Measurements from ENCODE around the gene FSTL5. TPM values are rescaled to one million over a fixed set of nuclear protein-coding genes. Genes with fewer than 3 reads are reported as not detected.

Gene FSTL5
- total RNA-seq, 1 donor from 2014 or later, result not detected

DNA sequence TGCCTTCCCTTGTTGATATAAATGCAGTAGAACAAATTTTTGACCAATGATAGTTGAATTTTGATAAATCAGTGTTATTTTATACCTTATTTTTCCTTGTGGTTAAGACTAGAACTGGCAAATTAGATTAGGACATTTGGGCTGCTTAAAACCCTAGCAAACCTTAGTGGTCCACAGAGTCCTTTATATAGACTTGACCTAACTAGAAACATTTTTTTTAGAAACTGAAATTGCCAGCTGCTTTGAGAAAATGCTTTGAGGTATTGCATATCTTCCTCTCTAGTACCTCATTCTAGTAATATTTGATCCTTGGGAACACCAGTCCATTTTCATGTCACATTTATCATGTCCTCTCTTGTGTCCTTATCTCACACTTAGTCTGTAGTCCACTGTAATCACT is 580.3 kb downstream of the FSTL5 start:
- H3K27ac ChIP-seq, result no peak overlapping the region
- H3K36me3 ChIP-seq, result no peaks in the 10 kb centered on the region
- no peak for ATAC-seq
- H3K27me3 ChIP-seq (ENCODE audit: low read depth), result no peaks in the 10 kb centered on the region
- no peaks in the 10 kb centered on the region for H3K9me3 ChIP-seq
- no peak for DNase-seq
- TF ChIP-seq, protein P1, sequence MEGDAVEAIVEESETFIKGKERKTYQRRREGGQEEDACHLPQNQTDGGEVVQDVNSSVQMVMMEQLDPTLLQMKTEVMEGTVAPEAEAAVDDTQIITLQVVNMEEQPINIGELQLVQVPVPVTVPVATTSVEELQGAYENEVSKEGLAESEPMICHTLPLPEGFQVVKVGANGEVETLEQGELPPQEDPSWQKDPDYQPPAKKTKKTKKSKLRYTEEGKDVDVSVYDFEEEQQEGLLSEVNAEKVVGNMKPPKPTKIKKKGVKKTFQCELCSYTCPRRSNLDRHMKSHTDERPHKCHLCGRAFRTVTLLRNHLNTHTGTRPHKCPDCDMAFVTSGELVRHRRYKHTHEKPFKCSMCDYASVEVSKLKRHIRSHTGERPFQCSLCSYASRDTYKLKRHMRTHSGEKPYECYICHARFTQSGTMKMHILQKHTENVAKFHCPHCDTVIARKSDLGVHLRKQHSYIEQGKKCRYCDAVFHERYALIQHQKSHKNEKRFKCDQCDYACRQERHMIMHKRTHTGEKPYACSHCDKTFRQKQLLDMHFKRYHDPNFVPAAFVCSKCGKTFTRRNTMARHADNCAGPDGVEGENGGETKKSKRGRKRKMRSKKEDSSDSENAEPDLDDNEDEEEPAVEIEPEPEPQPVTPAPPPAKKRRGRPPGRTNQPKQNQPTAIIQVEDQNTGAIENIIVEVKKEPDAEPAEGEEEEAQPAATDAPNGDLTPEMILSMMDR (IDR thresholded peaks at IDR 0.05), result no peak
- no peaks in the 10 kb centered on the region for H3K4me1 ChIP-seq
- intact Hi-C loops (cut with DNase I), result no loop called here
- H3K4me3 ChIP-seq, result no peak overlapping the region

DNA sequence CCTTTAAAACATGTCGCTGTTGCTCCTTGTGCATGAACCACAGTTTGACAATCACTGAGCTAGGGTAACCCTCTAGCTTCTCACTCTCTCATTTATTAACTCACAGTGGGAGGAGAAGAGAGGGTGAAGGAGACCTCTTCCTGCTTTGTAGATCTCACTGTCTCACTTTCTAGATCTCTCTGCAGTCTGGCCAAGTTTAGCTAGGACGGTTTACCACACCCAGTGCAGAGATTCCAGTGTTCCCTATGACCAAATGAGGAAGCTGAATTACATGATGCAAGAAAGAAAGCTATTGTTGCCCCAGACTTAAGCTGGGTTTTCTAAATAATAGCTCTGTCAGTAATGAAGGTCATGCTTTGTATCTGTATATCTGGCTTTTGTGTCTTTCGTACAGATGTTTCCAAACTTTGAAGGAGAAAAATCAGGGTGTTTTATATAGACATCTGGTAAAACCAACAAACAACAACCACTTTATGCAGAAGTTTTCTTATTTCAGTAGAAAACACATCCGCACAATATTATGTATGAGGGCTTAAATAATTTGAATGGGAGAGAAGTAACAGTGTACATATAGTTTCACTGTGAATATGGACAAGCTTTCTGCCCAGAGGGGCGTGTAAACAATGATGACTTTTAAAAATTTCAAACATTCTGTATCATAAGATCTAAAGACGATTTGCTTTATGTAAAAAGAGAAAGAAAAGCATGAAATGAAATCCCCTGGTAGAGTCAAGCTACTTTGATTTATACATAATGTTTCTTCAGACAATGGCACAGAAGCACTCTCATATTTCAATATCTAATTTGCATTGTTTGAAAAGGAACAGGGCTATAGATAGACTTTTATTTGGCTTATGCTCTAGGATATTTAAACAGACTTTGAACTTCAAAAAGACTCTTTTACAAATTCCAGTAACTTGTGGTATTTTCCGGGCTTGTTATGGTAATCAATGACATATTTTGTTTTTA is 582.3 kb downstream of the FSTL5 start:
- Histone ChIP-seq H3K4me3 (no peak overlapping the region), H3K27me3 (ENCODE audit: low read depth) (no peaks in the 10 kb centered on the region), H3K36me3 (no peaks in the 10 kb centered on the region), H3K9me3 (no peaks in the 10 kb centered on the region), H3K27ac (no peak overlapping the region), H3K4me1 (no peaks in the 10 kb centered on the region)
- peak; percentile 64 to 81 for ATAC-seq
- DNase-seq, result no peak
- TF ChIP-seq, protein P1 (IDR thresholded peaks at IDR 0.05), result no peak
- intact Hi-C loops (cut with DNase I), result no loop called here

DNA sequence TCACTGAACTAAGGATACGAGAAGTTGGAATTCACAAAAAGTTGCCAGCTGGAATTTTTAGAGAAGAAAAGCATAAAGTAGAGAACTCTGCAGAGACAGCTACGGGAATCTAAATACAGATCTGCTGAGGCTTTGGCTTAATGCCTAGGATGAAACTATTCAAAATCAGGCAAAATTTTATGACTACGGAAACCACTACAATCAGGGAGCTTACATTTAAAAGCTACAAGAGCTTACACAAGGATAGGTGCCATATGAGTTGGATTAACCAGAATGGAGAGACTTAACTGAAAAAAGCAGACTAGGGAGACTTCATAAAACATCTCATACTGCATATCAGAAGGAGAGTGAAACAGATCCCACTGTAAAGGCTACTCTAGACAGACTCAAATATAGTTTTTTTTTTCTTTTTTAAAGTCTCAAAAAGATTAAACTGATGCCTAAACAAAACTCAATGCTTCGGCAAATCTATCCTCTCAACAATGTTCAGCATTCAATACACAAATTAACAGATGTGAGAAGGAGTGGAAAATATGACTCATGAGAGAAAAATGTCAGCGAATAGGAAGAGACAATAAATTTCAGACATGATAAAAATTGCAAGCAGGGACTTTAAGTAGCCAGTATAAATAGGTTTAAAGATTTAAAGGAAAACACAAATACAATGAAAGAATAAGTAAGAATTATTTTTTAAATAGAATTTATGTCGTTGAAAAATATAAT is 586.1 kb downstream of the FSTL5 start:
- Histone ChIP-seq H3K9me3 (no peaks in the 10 kb centered on the region), H3K4me3 (no peak overlapping the region), H3K27me3 (ENCODE audit: low read depth) (no peaks in the 10 kb centered on the region), H3K4me1 (no peaks in the 10 kb centered on the region), H3K36me3 (no peaks in the 10 kb centered on the region), H3K27ac (no peak overlapping the region)
- DNase-seq (no peak), ATAC-seq (no peak)
- TF ChIP-seq, protein P1 (IDR thresholded peaks at IDR 0.05), result no peak
- intact Hi-C loops (cut with DNase I), result no loop called here

DNA sequence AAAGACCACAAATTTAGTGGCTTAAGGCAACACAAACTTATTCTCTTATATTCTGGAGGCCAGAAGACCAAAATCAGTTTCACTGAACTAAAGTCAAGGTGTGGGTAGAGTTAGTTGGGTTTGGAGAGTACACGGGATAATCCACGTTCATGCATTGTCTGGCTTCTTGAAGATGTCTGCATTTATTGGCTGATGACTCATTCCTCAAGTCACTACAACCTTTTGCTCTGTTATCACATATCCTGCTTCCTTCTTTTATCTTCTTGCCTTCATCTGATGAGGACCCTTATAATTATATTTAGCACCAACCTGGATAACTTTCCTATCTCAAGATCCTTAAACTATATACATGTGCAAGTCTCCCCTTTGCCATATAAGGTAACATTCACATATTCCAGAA is 590.0 kb downstream of the FSTL5 start:
- ATAC-seq (no peak), DNase-seq (no peak)
- no peaks in the 10 kb centered on the region for H3K4me1 ChIP-seq
- H3K4me3 ChIP-seq, result no peak overlapping the region
- H3K27ac ChIP-seq, result no peak overlapping the region
- TF ChIP-seq, protein P1 (IDR thresholded peaks at IDR 0.05), result no peak
- no peaks in the 10 kb centered on the region for H3K9me3 ChIP-seq
- no peaks in the 10 kb centered on the region for H3K27me3 ChIP-seq (ENCODE audit: low read depth)
- no peaks in the 10 kb centered on the region for H3K36me3 ChIP-seq
- intact Hi-C loops (cut with DNase I), result no loop called here

DNA sequence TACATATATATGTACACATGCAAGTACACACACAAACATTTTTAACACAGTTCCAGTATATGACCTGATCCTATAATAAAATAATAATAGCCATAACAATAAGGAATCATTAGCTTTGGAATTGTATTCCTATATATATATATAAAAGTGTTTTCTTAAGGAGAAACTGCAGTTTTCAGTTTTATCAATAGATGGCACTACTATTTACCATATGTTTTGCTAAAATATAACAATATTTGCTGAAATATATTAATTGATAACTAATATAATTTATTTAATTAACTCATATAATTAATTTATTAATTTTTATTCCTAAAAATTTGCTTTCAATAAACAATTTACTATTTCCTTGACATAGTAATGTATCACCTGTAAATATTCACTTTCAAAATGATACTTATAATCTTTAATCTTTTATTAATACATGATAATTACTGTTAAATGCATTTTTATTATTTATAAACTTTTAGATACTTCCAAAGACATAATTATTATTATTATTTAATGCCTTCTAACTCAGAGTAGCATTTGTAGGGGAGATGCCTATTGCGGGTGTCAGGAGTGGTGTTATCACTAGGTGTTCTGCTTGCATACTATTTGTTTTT is 599.5 kb downstream of the FSTL5 start:
- no peaks in the 10 kb centered on the region for H3K36me3 ChIP-seq
- no peaks in the 10 kb centered on the region for H3K9me3 ChIP-seq
- no peak overlapping the region for H3K27ac ChIP-seq
- ATAC-seq, result no peak
- intact Hi-C loops (cut with DNase I), result no loop called here
- TF ChIP-seq, protein P1 (IDR thresholded peaks at IDR 0.05), result peak; percentile 23
- no peaks in the 10 kb centered on the region for H3K27me3 ChIP-seq (ENCODE audit: low read depth)
- no peak overlapping the region for H3K4me3 ChIP-seq
- DNase-seq, result no peak
- H3K4me1 ChIP-seq, result no peaks in the 10 kb centered on the region
